Skeletal muscle tissue (tissue), 4 donors: Measurements from ENCODE around the gene MICAL3. TPM values are rescaled to one million over a fixed set of nuclear protein-coding genes. Genes with fewer than 3 reads are reported as not detected.

Experiments
- H3K27ac ChIP-seq: one replicate; pipeline ENCODE4 v1.7.0; 2013; ENCODE audit warnings: mild to moderate bottlenecking, low read depth, low read length, inconsistent platforms
- H3K27me3 ChIP-seq, 3 donors: one replicate each; pipeline ENCODE4 v1.7.0; 2013; ENCODE audit warnings: low read length in 3 of 3; ENCODE audit not compliant: control insufficient read depth in 3 of 3, insufficient read depth in 3 of 3
- H3K36me3 ChIP-seq, 3 donors: one replicate each; pipeline ENCODE4 v1.7.0; 2013; ENCODE audit warnings: low read length in 3 of 3; ENCODE audit not compliant: control insufficient read depth in 3 of 3, insufficient read depth in 3 of 3
- H3K4me1 ChIP-seq, 3 donors: one replicate each; pipeline ENCODE4 v1.7.0; 2013; ENCODE audit warnings: low read length in 3 of 3, mild to moderate bottlenecking in 3 of 3; ENCODE audit not compliant: control insufficient read depth in 3 of 3, insufficient read depth in 3 of 3
- H3K4me3 ChIP-seq, 3 donors: one replicate each; pipeline ENCODE4 v1.7.0; 2013; ENCODE audit warnings: low read length in 3 of 3
- H3K9ac ChIP-seq, 3 donors: one replicate each; pipeline ENCODE4 v1.7.0; 2013; ENCODE audit warnings: low read length in 3 of 3, mild to moderate bottlenecking in 3 of 3, moderate library complexity in 2 of 3, low read depth in 1 of 3
- H3K9me3 ChIP-seq, 3 donors: one replicate each; pipeline ENCODE4 v1.7.0; 2013; ENCODE audit warnings: low read length in 3 of 3; ENCODE audit not compliant: control insufficient read depth in 3 of 3
- total RNA-seq: library from RNA; depleted of rRNA; stranded (reverse); fragments of >200 nt; gene quantifications from one replicate; pipeline ENCODE4 v1.2.3, GENCODE V29; 2014
- donor health status: Osteomylitis.

Gene MICAL3
- total RNA-seq, 1 donor from 2014 or later, result 20.9 TPM

DNA sequence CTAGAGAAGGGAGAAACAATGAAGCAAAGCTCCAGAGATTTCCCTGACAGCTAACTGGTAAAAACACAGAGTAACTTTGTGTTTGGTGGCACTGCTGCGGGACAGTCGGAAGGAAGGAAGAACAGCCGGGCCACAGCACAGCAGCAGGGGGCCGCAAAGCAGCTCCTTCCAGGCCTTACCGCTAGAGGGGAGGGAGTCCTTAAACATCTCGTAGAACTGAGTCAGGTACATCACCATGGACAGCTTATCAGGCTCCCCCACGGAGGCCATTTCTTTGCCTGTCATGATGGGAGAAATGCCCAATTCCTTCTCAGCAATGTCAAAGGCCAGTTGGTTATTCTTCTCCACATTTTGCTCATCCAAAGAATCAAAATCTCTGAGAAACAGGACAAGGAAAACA is 135.5 kb downstream of the MICAL3 start:
- no peaks in the 10 kb centered on the region for H3K9me3 ChIP-seq
- peak overlapping the region; percentile 26 to 71 (median 68) for H3K9ac ChIP-seq
- H3K36me3 ChIP-seq, result peaks cover 30 to 45% (median 31%) of the 10 kb centered on the region in 3 donors
- H3K4me3 ChIP-seq, result peak overlapping the region; percentile 34 to 51 (median 36)
- H3K4me1 ChIP-seq, result peaks cover 49 to 72% (median 54%) of the 10 kb centered on the region in 3 donors
- H3K27me3 ChIP-seq, result no peaks in the 10 kb centered on the region
- H3K27ac ChIP-seq, result peak overlapping the region; percentile 98

DNA sequence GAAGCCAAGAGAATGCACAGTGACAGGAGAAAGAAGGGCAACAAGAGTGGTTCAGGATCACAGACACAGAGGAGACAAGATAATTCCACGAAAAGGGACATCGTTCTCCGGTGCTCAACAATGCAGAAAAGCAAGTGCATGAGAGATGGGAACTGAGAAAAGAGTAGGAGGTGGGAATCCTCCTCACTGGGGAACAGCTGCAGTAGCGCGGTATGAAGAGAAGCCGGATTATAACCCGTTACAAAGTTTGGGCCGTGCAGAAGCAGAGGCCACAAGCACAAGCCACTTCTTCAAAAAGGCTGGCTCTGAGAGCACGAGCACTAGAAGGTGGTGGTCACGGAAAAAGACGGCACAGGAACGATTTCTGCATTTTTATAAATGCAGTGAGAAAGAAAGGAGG is 135.9 kb downstream of the MICAL3 start:
- H3K4me1 ChIP-seq, result peaks cover 53 to 76% (median 58%) of the 10 kb centered on the region in 3 donors
- no peaks in the 10 kb centered on the region for H3K9me3 ChIP-seq
- H3K9ac ChIP-seq, result peak overlapping the region; percentile 11 to 71 (median 68)
- peaks cover 26 to 43% (median 29%) of the 10 kb centered on the region in 3 donors for H3K36me3 ChIP-seq
- peak overlapping the region; percentile 34 to 51 (median 36) for H3K4me3 ChIP-seq
- H3K27me3 ChIP-seq, result no peaks in the 10 kb centered on the region
- peak overlapping the region; percentile 98 for H3K27ac ChIP-seq

DNA sequence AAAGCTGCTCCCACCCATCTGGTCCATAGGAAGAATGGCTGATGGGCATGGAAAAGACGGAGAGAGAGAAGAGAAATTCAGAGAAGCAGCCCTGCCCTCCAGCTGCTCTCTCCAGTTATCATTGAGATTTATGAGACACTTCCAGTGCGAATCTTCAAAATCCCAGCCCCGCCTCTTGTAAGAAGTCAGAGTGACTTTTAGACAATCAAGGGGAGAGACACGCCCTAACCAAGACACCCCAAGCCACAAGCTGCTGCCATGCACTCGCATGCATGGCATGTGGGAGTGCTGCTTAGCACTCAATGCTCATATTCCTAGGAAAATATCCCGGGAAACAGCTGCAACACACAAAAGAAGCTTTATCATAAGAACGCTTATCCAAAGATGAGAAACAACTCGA is 139.5 kb downstream of the MICAL3 start:
- H3K27ac ChIP-seq, result peak overlapping the region; percentile 83
- H3K36me3 ChIP-seq, result peaks cover 34 to 57% (median 35%) of the 10 kb centered on the region in 3 donors
- no peak overlapping the region for H3K9ac ChIP-seq

DNA sequence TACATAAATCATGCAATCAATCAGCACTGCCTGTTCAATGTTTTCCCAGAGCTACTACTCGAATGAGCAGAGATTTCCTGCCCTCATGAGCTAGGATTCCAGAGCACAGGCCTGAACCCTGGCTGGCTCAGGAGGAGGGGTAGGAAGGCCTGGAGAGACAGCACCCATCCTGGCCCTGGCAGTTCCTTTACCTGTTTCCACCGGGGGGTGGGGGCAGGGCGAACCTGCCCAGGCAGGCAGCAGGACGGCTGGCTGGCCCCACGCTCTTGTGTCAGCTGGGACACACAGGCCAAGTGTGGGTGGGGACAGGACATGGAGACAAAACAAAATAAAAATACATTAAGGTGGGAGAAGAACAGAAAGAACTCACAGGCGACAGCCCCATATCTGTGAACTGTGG is 140.3 kb downstream of the MICAL3 start:
- H3K4me1 ChIP-seq, result peaks cover 52 to 82% (median 66%) of the 10 kb centered on the region in 3 donors
- H3K27ac ChIP-seq, result peak overlapping the region; percentile 83
- no peaks in the 10 kb centered on the region for H3K9me3 ChIP-seq
- H3K4me3 ChIP-seq, result no peak overlapping the region
- peaks cover 38 to 58% (median 42%) of the 10 kb centered on the region in 3 donors for H3K36me3 ChIP-seq
- H3K9ac ChIP-seq, result peak overlapping the region; percentile 3 to 68 (median 35)
- H3K27me3 ChIP-seq, result no peaks in the 10 kb centered on the region

More for the DNA sequence above, 139.5 kb downstream of the MICAL3 start:
- Histone ChIP-seq H3K9me3 (no peaks in the 10 kb centered on the region), H3K27me3 (no peaks in the 10 kb centered on the region), H3K4me1 (peaks cover 59 to 81% (median 68%) of the 10 kb centered on the region in 3 donors), H3K4me3 (no peak overlapping the region)

DNA sequence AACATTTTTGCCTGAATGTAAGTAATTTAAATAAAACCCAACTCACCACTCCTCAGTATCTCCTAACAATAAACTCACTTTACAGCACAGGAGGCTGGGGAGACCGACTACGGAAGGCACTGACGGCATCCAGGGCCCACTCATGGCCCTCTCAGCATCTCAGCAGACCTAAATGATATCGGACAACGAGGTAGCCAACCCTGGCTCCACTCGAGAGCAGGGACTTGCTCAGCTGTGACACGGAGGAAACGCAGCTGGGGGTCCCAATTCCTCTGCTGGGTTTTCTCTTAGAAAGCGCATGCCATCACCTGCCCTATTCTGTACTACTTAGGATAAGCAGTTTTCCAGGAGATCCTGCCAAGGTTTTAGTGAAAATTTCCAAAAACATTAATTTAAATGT is 141.0 kb downstream of the MICAL3 start:
- peak overlapping the region; percentile 83 for H3K27ac ChIP-seq
- no peaks in the 10 kb centered on the region for H3K27me3 ChIP-seq
- H3K36me3 ChIP-seq, result peaks cover 42 to 57% (median 43%) of the 10 kb centered on the region in 3 donors
- peak overlapping the region in 2 of 3 donors; percentile 35 to 68 for H3K9ac ChIP-seq
- H3K4me1 ChIP-seq, result peaks cover 46 to 77% (median 59%) of the 10 kb centered on the region in 3 donors
- H3K4me3 ChIP-seq, result no peak overlapping the region
- H3K9me3 ChIP-seq, result no peaks in the 10 kb centered on the region

DNA sequence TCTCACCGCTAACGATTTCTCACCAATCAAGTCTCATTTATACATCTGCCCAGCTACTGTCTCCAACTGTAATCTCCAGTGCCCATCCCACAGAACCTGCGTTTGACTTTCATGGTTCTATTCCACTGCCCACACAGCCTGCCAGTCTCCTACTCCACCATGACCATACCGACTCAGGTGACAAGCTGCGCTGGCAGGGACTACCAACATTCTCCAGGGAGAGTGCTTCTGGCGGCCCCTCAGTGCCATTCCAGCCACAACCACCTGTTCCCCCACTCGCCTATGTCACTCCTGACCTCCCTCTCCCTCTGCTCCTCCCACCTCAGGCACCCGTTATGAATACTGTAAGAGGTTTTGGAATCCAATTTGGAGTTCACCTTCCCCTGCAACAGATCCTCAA is 141.6 kb downstream of the MICAL3 start:
- H3K4me3 ChIP-seq, result no peak overlapping the region
- H3K27ac ChIP-seq, result peak overlapping the region; percentile 83
- no peaks in the 10 kb centered on the region for H3K9me3 ChIP-seq
- peaks cover 42 to 56% (median 46%) of the 10 kb centered on the region in 3 donors for H3K36me3 ChIP-seq
- peak overlapping the region in 1 of 3 donors; percentile 25 for H3K9ac ChIP-seq
- no peaks in the 10 kb centered on the region for H3K27me3 ChIP-seq
- peaks cover 42 to 71% (median 54%) of the 10 kb centered on the region in 3 donors for H3K4me1 ChIP-seq

DNA sequence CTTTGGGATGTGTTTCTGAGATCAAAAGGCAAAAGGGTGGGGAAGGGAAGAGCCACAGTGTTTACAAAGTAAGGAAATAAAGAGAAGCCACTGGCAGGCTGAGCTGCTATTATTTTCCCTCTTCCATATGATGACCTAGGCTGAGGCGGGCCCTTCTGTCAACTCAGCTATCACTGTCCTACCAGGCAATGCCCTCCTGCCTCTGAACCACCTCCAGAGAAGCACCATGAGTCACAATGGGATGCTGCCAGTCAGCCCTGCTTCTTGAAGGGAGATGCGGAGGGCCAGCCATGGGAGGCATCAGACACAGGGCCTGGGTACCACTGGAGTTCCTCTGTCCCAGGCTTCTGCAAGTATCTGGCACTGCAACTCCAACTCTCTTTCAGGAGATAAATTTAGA is 142.2 kb downstream of the MICAL3 start:
- H3K4me3 ChIP-seq, result no peak overlapping the region
- peaks cover 39 to 65% (median 49%) of the 10 kb centered on the region in 3 donors for H3K4me1 ChIP-seq
- H3K9ac ChIP-seq, result peak overlapping the region in 2 of 3 donors; percentile 25 to 51
- no peaks in the 10 kb centered on the region for H3K27me3 ChIP-seq
- H3K27ac ChIP-seq, result peak overlapping the region; percentile 83
- no peaks in the 10 kb centered on the region for H3K9me3 ChIP-seq
- peaks cover 42 to 53% (median 46%) of the 10 kb centered on the region in 3 donors for H3K36me3 ChIP-seq

DNA sequence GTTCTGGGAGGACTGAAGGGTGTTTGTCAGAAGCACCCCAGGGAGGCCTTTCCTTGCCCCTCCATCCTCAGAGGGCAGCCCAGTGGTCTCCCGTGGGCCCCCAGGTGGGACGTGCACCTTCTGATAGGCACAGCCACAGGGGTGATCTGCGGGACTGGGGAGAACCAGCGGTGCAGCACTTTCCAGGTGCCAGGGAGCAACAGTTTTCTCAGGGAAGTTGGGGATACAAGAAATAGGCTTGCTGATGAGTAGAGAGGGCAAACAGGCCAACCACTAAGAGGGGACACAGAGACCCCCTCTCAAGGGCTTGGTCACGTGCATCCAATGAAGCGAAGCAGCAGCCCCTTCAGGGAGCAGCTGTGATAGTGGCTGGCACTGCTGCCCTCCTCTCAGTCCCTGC is 143.0 kb downstream of the MICAL3 start:
- H3K36me3 ChIP-seq, result peaks cover 42 to 50% (median 46%) of the 10 kb centered on the region in 3 donors
- peaks cover 39 to 63% (median 49%) of the 10 kb centered on the region in 3 donors for H3K4me1 ChIP-seq
- peak overlapping the region in 2 of 3 donors; percentile 35 to 51 for H3K9ac ChIP-seq
- no peaks in the 10 kb centered on the region for H3K27me3 ChIP-seq
- no peak overlapping the region for H3K4me3 ChIP-seq
- no peaks in the 10 kb centered on the region for H3K9me3 ChIP-seq
- peak overlapping the region; percentile 83 for H3K27ac ChIP-seq

DNA sequence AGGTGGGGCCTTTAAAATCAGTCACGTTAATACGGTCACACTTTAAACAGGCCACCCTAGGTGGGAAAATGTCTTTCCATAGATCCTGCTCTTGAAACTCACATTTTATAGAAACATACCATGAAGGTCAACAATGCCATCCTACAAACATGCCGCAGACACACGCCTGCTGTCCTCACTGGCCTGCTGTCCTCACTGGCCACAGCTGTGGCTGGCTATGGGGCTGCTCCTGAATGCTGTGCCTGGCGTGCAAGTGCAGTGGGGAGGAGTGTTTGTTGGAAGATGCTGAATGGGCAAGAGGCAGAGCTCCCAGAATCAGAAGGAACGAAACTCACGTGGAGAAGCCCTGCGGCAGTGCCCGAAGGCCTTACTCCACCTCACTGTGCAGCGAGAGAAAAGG is 143.9 kb downstream of the MICAL3 start:
- Histone ChIP-seq H3K27ac (peak overlapping the region; percentile 79), H3K9me3 (no peaks in the 10 kb centered on the region), H3K27me3 (no peaks in the 10 kb centered on the region), H3K4me1 (peaks cover 39 to 63% (median 49%) of the 10 kb centered on the region in 3 donors), H3K4me3 (peak overlapping the region in 1 of 3 donors; percentile 17), H3K9ac (peak overlapping the region in 2 of 3 donors; percentile 27 to 65), H3K36me3 (peaks cover 38 to 46% (median 46%) of the 10 kb centered on the region in 3 donors)

DNA sequence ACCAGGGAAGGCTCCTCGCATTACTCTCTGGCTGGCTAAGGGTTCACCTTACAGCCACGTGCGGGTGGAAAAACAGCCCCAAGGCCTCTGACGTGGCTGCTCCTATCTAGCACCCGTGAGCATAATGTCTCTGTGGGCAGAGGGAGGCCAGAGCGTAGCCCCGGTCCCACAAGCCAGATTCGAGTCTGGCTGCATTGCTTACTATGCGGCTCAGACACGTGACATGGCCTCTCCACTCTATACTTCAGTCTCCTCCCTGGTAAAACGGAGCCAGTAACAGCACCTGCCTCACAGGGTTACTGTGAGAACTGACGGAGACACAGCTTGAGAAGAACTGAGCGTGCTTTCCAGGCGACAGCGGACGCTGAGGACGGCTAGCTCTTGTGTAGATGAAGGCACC is 144.3 kb downstream of the MICAL3 start:
- H3K4me3 ChIP-seq, result peak overlapping the region in 1 of 3 donors; percentile 17
- no peaks in the 10 kb centered on the region for H3K9me3 ChIP-seq
- H3K36me3 ChIP-seq, result peaks cover 34 to 46% (median 45%) of the 10 kb centered on the region in 3 donors
- H3K27ac ChIP-seq, result peak overlapping the region; percentile 79
- no peaks in the 10 kb centered on the region for H3K27me3 ChIP-seq
- H3K9ac ChIP-seq, result peak overlapping the region in 2 of 3 donors; percentile 27 to 65
- peaks cover 39 to 62% (median 49%) of the 10 kb centered on the region in 3 donors for H3K4me1 ChIP-seq
